Keratinocyte (primary cell): ENCODE measurements around the gene FBRS.

ENCODE experiments used
- CTCF ChIP-seq, 3 experiments: IDR thresholded peaks in 1 of 3; conservative IDR thresholded peaks in 1 of 3; optimal IDR thresholded peaks in 1 of 3; 2 replicates in 2 of 3; 3 replicates in 1 of 3; pipeline versions ENCODE3 to v1.5.1; 2011; ENCODE audit warnings: low read length in 3 of 3, mild to moderate bottlenecking in 3 of 3, moderate library complexity in 2 of 3, control low read depth in 1 of 3, inconsistent platforms in 1 of 3; ENCODE audit not compliant: insufficient read depth in 2 of 3; ENCODE audit errors: extremely low read depth in 1 of 3
- EZH2 ChIP-seq: IDR thresholded peaks from one replicate; pipeline ENCODE4 v1.6.1; 2012; ENCODE audit warnings: inconsistent platforms, mild to moderate bottlenecking, low read length, moderate library complexity

GRCh38 chr16:30706046-30706445 lies 47.8 kb downstream of the FBRS start:
- TF ChIP-seq CTCF (optimal IDR thresholded peaks at IDR 0.05 in 1 of 3, IDR thresholded peaks at IDR 0.05 in 1 of 3, conservative IDR thresholded peaks at IDR 0.05 in 1 of 3; ENCODE audit: extremely low read depth in 1 of 3, insufficient read depth in 2 of 3, low read length in 3 of 3): no peak
- no peak for TF ChIP-seq EZH2
